A549 (cell line): ENCODE results near the gene LRRC4.

Source experiments
- CTCF ChIP-seq: fragments of >200 bp; sonication (Bioruptor Twin); formaldehyde crosslinking; IDR thresholded peaks from 3 replicates; pipeline ENCODE4 v1.5.1; 2016
- PHF8 ChIP-seq: fragments of 200-600 bp; sonication (generic); IDR thresholded peaks from 2 replicates; pipeline ENCODE4 v1.6.1; 2016; ENCODE audit warnings: low read depth, mild to moderate bottlenecking, antibody characterized with exemption, moderate library complexity, borderline replicate concordance
- POLR2A ChIP-seq: IDR thresholded peaks from 2 replicates; pipeline ENCODE4 v1.6.1; 2012; ENCODE audit warnings: mild to moderate bottlenecking, low read length
- TP53 ChIP-seq: fragments of 250-450 bp; sonication (Bioruptor Pico); IDR thresholded peaks from 2 replicates; pipeline ENCODE4 v1.5.0; 2021; ENCODE audit warnings: mild to moderate bottlenecking, moderate library complexity
- USF2 ChIP-seq: fragments of 450-650 bp; IDR thresholded peaks from 2 replicates; pipeline ENCODE4 v1.6.1; 2014; ENCODE audit warnings: antibody characterized with exemption
- ZFP36 ChIP-seq: fragments of 450-650 bp; IDR thresholded peaks from 2 replicates; pipeline ENCODE4 v1.6.1; 2014; ENCODE audit warnings: borderline replicate concordance; ENCODE audit not compliant: partially characterized antibody

- TF ChIP-seq CTCF: no peak
- TF ChIP-seq POLR2A: no peak
- TF ChIP-seq TP53 (CRISPR knock-in tag): no peak
- no peak for TF ChIP-seq ZFP36
- TF ChIP-seq PHF8: no peak
- TF ChIP-seq USF2: no peak
Observed at GRCh38 chr7:128059143-128059988, 28.1 kb upstream of the LRRC4 start.
